Measurements from ENCODE around the gene DHRS2. TPM values are rescaled to one million over a fixed set of nuclear protein-coding genes. Genes with fewer than 3 reads are reported as not detected.

DHRS2 gene
- total and polyA plus RNA-seq, 2 of the 13 experiments (the other 11 are each of a cell fraction or from before 2014, with no cell fraction given): 1,621 to 3,021 TPM

GRCh38 chr14:23641915-23642588 is 5.9 kb downstream of the DHRS2 start:
- intact Hi-C loops (cut with micrococcal nuclease; ENCODE audit: unreplicated experiment) (no loop called here), in situ Hi-C loops (cut with HindIII; ENCODE audit: extremely low pct_ligation_motif_present, low pct_unique_long_range_greater_than_20kb) (no loop called here)
- Histone ChIP-seq H3K79me2 (ENCODE audit: insufficient read depth, low read length) (peaks cover 29% of the 10 kb centered on the region), H3K4me1 (ENCODE audit: insufficient read depth, low read length) (peaks cover 65% of the 10 kb centered on the region), H3K27me3 (ENCODE audit: control insufficient read depth in 1 of 2, insufficient read depth in 2 of 2, low read length in 2 of 2) (no peaks in the 10 kb centered on the region; a peak in 1 of 5 replicates), H3K27ac (ENCODE audit: extremely low read length, insufficient read depth, low read length) (peak overlapping the region; percentile 11), H3K4me2 (ENCODE audit: low read depth, low read length) (peak overlapping the region; percentile 80), H2AFZ (ENCODE audit: low read length) (no peak overlapping the region), H4K20me1 (ENCODE audit: insufficient read depth, low read length) (peaks cover 87% of the 10 kb centered on the region), H3K9me3 (ENCODE audit: low read length) (no peaks in the 10 kb centered on the region), H3K9ac (ENCODE audit: insufficient read depth, low read depth, low read length) (0 out of 2 replicates have a peak overlapping the region, but pooled peaks have one; percentile 0), H3K4me3 (replicated peaks in 1 of 3; ENCODE audit: insufficient read depth in 1 of 3, low read depth in 2 of 3, low read length in 3 of 3) (0 out of 6 replicates have a peak overlapping the region, but pooled peaks of 1 of the 3 experiments have one; percentile 0), H3K36me3 (replicated peaks in 1 of 2; ENCODE audit: control insufficient read depth in 1 of 2, insufficient read depth in 2 of 2, low read length in 2 of 2) (peaks cover 44 to 59% of the 10 kb centered on the region in 2 experiments)
- ChIA-PET POLR2A (interaction anchor here (1.0 to 13.7 kb wide), 11 partner anchors 10 to 311 kb away, joined by 4 to 1105 read pairs (median 20); partner anchors contain the start of genes AP1G2, DHRS4 and JPH4), CTCF (ENCODE audit: low intra/inter-chr PET ratio, low total read pairs) (no interaction called here)
- WGBS (ENCODE audit: low lambda C conversion rate): 67% methylated on average over 3 of the region's 3 CpGs
- ATAC-seq (0 out of 3 replicates have a peak, but pooled peaks have one; percentile 0), DNase-seq (ENCODE audit: low spot score) (peak; percentile 59), FAIRE-seq (no peak)
- BruUV-seq (replicated peaks): no TSS peak
- TF ChIP-seq NR2F6 (IDR thresholded peaks at IDR 0.05) (no peak), NR2F6 (CRISPR knock-in tag; IDR thresholded peaks at IDR 0.05) (no peak), RFX3 (CRISPR knock-in tag; IDR thresholded peaks at IDR 0.05) (no peak), CBX5 (CRISPR knock-in tag; IDR thresholded peaks at IDR 0.05; ENCODE audit: borderline replicate concordance) (no peak), PREB (CRISPR knock-in tag; IDR thresholded peaks at IDR 0.05) (no peak), EED (CRISPR knock-in tag; IDR thresholded peaks at IDR 0.05) (no peak), ZNF232 (CRISPR knock-in tag; IDR thresholded peaks at IDR 0.05; ENCODE audit: borderline replicate concordance) (no peak), JUN (CRISPR knock-in tag; IDR thresholded peaks at IDR 0.05) (no peak), ZNF496 (CRISPR knock-in tag; IDR thresholded peaks at IDR 0.05; ENCODE audit: insufficient replicate concordance) (no peak), AFF4 (CRISPR knock-in tag; IDR thresholded peaks at IDR 0.05) (peak; percentile 89; the same call in 1 of the 2 replicates), REL (CRISPR knock-in tag; conservative IDR thresholded peaks at IDR 0.05) (no peak), BHLHE40 (IDR thresholded peaks at IDR 0.05; ENCODE audit: low read length) (no peak), JARID2 (CRISPR knock-in tag; IDR thresholded peaks at IDR 0.05; ENCODE audit: insufficient replicate concordance) (no peak), RXRA (CRISPR knock-in tag; IDR thresholded peaks at IDR 0.05) (no peak; the same call in 1 of the 2 replicates), ZNF331 (CRISPR knock-in tag; IDR thresholded peaks at IDR 0.05) (no peak), NFKBIZ (CRISPR knock-in tag; IDR thresholded peaks at IDR 0.05) (no peak), ZNF780A (CRISPR knock-in tag; IDR thresholded peaks at IDR 0.05) (no peak), ZNF441 (CRISPR knock-in tag; IDR thresholded peaks at IDR 0.05; ENCODE audit: borderline replicate concordance) (no peak), HNRNPL (IDR thresholded peaks at IDR 0.05; ENCODE audit: low read depth, low read length) (no peak; the same call in none of the 2 replicates), ZNF253 (CRISPR knock-in tag; IDR thresholded peaks at IDR 0.05; ENCODE audit: borderline replicate concordance) (no peak), ZNF784 (CRISPR knock-in tag; IDR thresholded peaks at IDR 0.05; ENCODE audit: borderline replicate concordance) (no peak)

Measured in HepG2 (cell line).